PFSK-1 (cell line): ENCODE measurements around the gene MPST.

Experiments
- FOXP2 ChIP-seq: optimal IDR thresholded peaks from 2 replicates; pipeline ENCODE3; 2011; ENCODE audit warnings: borderline replicate concordance, control low read depth, inconsistent platforms; ENCODE audit not compliant: insufficient read depth; ENCODE audit errors: extremely low read length, extremely low read depth
- POLR2AphosphoS5 ChIP-seq: IDR thresholded peaks from 2 replicates; pipeline ENCODE4 v1.6.1; 2012; ENCODE audit warnings: low read depth, mild to moderate bottlenecking, control low read depth, low read length, moderate library complexity
- SIN3A ChIP-seq: IDR thresholded peaks from 2 replicates; pipeline ENCODE4 v1.6.1; 2012; ENCODE audit warnings: mild to moderate bottlenecking, low read length, moderate library complexity, borderline replicate concordance; ENCODE audit not compliant: insufficient read depth
- TAF1 ChIP-seq: IDR thresholded peaks from 2 replicates; pipeline ENCODE4 v1.6.1; 2012; ENCODE audit warnings: low read length, control low read depth, borderline replicate concordance; ENCODE audit not compliant: insufficient read depth
- TF ChIP-seq, protein P1 (sequence below), 2 experiments: IDR thresholded peaks; 2 replicates each; pipeline versions ENCODE4 v1.6.1 to v1.8.0; 2011 to 2012; ENCODE audit warnings: low read depth in 2 of 2, low read length in 2 of 2, control low read depth in 1 of 2, inconsistent platforms in 1 of 2, mild to moderate bottlenecking in 1 of 2, moderate library complexity in 1 of 2; ENCODE audit not compliant: insufficient read depth in 1 of 2

The MPST gene

DNA sequence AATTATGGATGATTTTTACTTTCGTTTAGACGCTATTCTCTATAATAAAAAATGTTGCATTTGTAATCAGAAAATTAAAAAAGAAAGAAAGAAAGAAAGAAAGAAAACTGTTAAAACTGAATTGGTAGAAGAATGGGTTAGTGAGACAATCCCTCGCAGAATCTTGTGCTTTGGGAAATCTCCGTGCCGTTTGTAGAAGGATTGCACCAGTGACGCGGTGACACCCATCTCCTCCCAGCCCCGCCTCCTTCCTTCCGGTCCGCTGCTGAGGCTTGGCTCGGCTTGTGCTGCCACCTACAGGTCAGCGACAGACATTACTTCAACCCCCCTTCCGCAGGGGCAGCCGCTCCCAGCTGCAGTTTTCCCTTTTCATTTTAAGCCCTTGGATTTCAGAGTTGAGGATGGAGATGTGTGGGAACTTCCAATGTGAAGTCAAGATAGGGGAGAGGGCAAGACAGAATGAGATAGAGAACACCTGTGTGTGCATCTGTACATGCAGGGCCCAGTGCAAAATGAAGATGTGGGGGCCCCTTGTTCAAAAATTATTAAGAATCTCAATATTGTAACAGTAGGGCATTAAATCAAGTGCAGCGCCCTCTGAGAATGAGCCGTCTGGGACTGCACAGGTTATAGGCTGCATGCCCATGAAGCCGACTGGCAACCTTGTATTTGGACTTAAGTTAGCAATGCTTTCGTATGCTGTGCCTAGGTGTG is 41.4 kb upstream of the MPST start:
- no peak for TF ChIP-seq SIN3A
- TF ChIP-seq TAF1 = no peak
- TF ChIP-seq FOXP2 = peak; percentile 77

DNA sequence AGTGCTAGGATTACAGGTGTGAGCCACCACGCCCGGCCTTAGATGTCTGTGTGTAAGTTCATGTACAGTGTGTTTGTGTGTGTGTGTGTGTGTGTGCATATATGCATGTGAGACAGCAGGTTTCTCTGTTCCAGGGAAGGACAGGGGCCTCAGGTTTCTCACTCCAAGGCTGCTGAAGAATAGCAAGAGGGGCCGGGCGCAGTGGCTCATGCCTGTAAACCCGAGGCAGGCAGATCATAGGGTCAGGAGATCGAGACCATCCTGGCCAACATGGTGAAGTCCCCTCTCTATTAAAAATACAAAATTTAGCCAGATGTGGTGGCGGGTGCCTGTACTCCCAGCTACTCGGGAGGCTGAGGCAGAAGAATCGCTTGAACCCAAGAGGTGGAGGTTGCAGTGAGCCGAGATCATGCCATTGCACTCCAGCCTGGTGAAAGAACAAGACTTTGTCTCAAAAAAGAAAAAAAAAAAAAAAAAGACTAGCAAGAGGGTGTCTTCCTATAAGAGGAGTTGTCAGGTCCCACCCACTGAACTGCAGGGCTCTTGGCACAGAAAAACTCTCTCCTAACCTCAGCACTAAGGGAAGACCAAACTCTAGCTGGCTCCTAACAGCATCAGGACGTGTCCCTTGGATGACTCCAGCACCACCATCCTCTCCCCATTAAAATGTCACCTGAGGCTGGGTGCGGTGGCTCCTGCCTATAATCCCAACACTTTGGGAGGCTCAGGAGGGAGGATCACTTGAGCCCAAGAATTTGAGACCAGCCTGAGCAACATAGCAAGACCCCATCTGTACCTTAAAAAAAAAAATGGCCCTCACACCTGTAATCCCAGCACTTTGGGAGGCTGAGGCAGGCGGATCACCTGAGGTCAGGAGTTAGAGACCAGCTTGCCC is 40.3 kb upstream of the MPST start:
- TF ChIP-seq POLR2AphosphoS5 = no peak
- no peak for TF ChIP-seq TAF1
- TF ChIP-seq, protein P1, sequence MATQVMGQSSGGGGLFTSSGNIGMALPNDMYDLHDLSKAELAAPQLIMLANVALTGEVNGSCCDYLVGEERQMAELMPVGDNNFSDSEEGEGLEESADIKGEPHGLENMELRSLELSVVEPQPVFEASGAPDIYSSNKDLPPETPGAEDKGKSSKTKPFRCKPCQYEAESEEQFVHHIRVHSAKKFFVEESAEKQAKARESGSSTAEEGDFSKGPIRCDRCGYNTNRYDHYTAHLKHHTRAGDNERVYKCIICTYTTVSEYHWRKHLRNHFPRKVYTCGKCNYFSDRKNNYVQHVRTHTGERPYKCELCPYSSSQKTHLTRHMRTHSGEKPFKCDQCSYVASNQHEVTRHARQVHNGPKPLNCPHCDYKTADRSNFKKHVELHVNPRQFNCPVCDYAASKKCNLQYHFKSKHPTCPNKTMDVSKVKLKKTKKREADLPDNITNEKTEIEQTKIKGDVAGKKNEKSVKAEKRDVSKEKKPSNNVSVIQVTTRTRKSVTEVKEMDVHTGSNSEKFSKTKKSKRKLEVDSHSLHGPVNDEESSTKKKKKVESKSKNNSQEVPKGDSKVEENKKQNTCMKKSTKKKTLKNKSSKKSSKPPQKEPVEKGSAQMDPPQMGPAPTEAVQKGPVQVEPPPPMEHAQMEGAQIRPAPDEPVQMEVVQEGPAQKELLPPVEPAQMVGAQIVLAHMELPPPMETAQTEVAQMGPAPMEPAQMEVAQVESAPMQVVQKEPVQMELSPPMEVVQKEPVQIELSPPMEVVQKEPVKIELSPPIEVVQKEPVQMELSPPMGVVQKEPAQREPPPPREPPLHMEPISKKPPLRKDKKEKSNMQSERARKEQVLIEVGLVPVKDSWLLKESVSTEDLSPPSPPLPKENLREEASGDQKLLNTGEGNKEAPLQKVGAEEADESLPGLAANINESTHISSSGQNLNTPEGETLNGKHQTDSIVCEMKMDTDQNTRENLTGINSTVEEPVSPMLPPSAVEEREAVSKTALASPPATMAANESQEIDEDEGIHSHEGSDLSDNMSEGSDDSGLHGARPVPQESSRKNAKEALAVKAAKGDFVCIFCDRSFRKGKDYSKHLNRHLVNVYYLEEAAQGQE (IDR thresholded peaks at IDR 0.05; ENCODE audit: insufficient read depth in 1 of 2, low read depth in 2 of 2, low read length in 2 of 2) = no peak
- no peak for TF ChIP-seq FOXP2
- TF ChIP-seq SIN3A = no peak

DNA sequence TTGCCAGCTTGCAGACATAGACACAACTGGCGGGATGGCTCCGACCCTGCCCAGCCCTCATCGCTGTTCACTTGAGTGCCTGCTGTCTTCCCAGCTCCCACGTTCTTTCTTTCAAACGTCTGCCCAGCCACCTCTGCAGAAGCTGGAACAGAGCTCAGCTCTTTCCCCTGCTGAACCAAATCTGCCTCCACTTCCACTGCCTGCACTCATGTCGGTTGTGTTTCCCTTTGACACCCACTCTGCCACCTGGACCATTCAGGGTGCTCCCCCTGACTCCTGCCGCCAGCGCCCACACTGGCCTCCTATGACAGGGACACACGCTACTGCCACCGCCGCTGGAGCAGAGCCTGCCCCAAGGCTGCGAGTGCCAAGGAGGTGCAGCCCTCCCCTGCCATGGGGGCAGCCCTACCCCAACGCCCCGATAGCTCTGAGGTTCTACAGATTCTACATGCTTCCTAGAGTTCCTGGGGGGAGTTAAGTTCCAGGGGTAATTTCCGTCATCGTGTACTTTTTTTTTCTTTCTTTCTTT is 38.2 kb upstream of the MPST start:
- TF ChIP-seq FOXP2 (no peak), POLR2AphosphoS5 (no peak), SIN3A (no peak), TAF1 (no peak)

DNA sequence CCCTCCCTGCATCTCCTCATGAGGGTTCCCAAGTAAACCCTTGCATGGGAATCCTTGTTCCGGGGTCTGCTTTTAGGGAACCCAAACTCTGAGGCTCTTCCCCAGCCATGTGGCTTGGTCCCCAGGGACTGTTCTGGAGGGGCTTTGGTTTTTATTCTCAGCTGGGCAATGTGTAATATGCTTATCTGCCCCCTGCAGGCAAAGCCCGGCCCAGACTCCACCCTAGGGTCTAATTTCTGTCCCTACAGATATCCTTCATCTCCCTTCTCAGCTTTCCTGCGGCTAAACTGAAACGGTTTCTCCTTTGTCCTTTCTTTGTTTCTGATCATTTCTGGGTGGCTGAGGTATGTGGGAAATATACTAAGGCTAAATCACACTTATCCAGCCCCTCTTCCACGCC is 37.4 kb upstream of the MPST start:
- TF ChIP-seq, protein P1 (IDR thresholded peaks at IDR 0.05; ENCODE audit: insufficient read depth in 1 of 2, low read depth in 2 of 2, low read length in 2 of 2) = no peak
- TF ChIP-seq FOXP2 = no peak
- TF ChIP-seq SIN3A = no peak
- no peak for TF ChIP-seq TAF1

DNA sequence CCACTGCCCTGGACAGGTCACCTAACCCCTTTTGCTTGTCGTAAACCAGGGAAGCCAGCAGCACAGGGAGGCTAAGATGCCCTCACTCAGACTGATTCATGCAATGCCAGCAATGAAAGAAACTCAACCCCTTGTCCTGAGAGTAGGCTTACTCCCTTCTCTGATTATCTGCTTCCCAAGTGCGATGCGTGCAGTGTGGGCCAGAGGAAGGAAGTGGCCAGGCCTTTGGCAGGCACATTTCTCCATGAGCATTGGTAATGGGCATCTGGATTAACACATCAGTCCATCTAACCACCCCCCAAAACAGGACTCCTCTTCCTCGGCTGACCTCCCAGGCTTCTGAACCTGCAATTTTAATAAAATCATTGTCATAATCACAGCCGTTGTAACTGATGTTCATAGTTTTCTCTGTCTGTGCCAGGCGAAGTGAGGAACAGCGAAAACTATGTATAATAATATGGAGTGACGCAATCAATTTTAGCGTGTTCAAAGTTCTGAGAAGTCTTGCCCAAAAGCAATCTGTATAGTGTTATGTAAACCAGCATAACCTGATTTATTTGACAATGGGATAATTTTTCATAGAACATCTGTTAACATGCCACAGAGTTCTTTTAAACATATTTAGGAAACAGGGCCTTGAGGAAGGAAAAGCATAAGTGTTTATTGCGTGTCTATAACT is 34.2 kb upstream of the MPST start:
- no peak for TF ChIP-seq FOXP2
- TF ChIP-seq POLR2AphosphoS5 = no peak
- TF ChIP-seq, protein P1 (IDR thresholded peaks at IDR 0.05; ENCODE audit: insufficient read depth in 1 of 2, low read depth in 2 of 2, low read length in 2 of 2) = no peak
- no peak for TF ChIP-seq SIN3A
- TF ChIP-seq TAF1 = no peak
